Measurements from ENCODE around the gene ITGB7.

The ITGB7 gene

GRCh38 chr12:53218551-53219291 is 11.7 kb upstream of the ITGB7 start:
- Histone ChIP-seq H3K4me2 (ENCODE audit: low read depth, low read length) (peak overlapping the region; percentile 99), H3K27ac (ENCODE audit: low read length) (no peak overlapping the region), H3K9ac (ENCODE audit: low read length) (no peak overlapping the region), H3K4me3 (ENCODE audit: low read length) (peak overlapping the region; percentile 80), H3K4me1 (ENCODE audit: low read length) (peaks cover 12% of the 10 kb centered on the region), H3K9me2 (replicated peaks; ENCODE audit: insufficient read depth, low read length) (no peaks in the 10 kb centered on the region), H3K27me3 (replicated peaks; ENCODE audit: insufficient read depth, low read length) (no peaks in the 10 kb centered on the region), H3K36me3 (replicated peaks; ENCODE audit: insufficient read depth, low read length) (no peaks in the 10 kb centered on the region), H4K20me1 (ENCODE audit: insufficient read depth, low read length) (no peaks in the 10 kb centered on the region), H2AFZ (ENCODE audit: low read length) (no peak overlapping the region), H3F3A (ENCODE audit: insufficient read depth, low read length) (peaks cover 16% of the 10 kb centered on the region), H3K79me2 (ENCODE audit: low read length) (peaks cover 33% of the 10 kb centered on the region), H3K9me3 (replicated peaks; ENCODE audit: insufficient read depth, low read length) (no peaks in the 10 kb centered on the region)
- no peak for DNase-seq
- TF ChIP-seq EZH2 (optimal IDR thresholded peaks at IDR 0.05; ENCODE audit: low read depth, low read length) (no peak), CTCF (IDR thresholded peaks at IDR 0.05; ENCODE audit: low read length) (no peak), EZH2phosphoT487 (IDR thresholded peaks at IDR 0.05; ENCODE audit: low read length) (no peak)

GRCh38 chr12:53217931-53218307 is 10.9 kb upstream of the ITGB7 start:
- Histone ChIP-seq H3K79me2 (ENCODE audit: low read length) (peaks cover 35% of the 10 kb centered on the region), H3K9ac (ENCODE audit: low read length) (no peak overlapping the region), H3K4me1 (ENCODE audit: low read length) (peaks cover 19% of the 10 kb centered on the region), H3K27ac (ENCODE audit: low read length) (no peak overlapping the region), H4K20me1 (ENCODE audit: insufficient read depth, low read length) (no peaks in the 10 kb centered on the region), H3K27me3 (replicated peaks; ENCODE audit: insufficient read depth, low read length) (no peaks in the 10 kb centered on the region), H3K9me3 (replicated peaks; ENCODE audit: insufficient read depth, low read length) (no peaks in the 10 kb centered on the region), H3K36me3 (replicated peaks; ENCODE audit: insufficient read depth, low read length) (no peaks in the 10 kb centered on the region), H3F3A (ENCODE audit: insufficient read depth, low read length) (peaks cover 18% of the 10 kb centered on the region), H3K9me2 (replicated peaks; ENCODE audit: insufficient read depth, low read length) (no peaks in the 10 kb centered on the region), H2AFZ (ENCODE audit: low read length) (no peak overlapping the region), H3K4me3 (ENCODE audit: low read length) (no peak overlapping the region), H3K4me2 (ENCODE audit: low read depth, low read length) (no peak overlapping the region)
- TF ChIP-seq EZH2 (optimal IDR thresholded peaks at IDR 0.05; ENCODE audit: low read depth, low read length) (no peak), CTCF (IDR thresholded peaks at IDR 0.05; ENCODE audit: low read length) (no peak), EZH2phosphoT487 (IDR thresholded peaks at IDR 0.05; ENCODE audit: low read length) (no peak)
- DNase-seq = no peak

GRCh38 chr12:53217051-53217930 is 10.2 kb upstream of the ITGB7 start:
- Histone ChIP-seq H3F3A (ENCODE audit: insufficient read depth, low read length) (peaks cover 22% of the 10 kb centered on the region), H3K36me3 (replicated peaks; ENCODE audit: insufficient read depth, low read length) (no peaks in the 10 kb centered on the region), H3K9me2 (replicated peaks; ENCODE audit: insufficient read depth, low read length) (no peaks in the 10 kb centered on the region), H3K9me3 (replicated peaks; ENCODE audit: insufficient read depth, low read length) (no peaks in the 10 kb centered on the region), H3K4me3 (ENCODE audit: low read length) (no peak overlapping the region), H3K27ac (ENCODE audit: low read length) (no peak overlapping the region), H3K9ac (ENCODE audit: low read length) (no peak overlapping the region), H3K4me2 (ENCODE audit: low read depth, low read length) (no peak overlapping the region), H3K79me2 (ENCODE audit: low read length) (peaks cover 37% of the 10 kb centered on the region), H3K27me3 (replicated peaks; ENCODE audit: insufficient read depth, low read length) (no peaks in the 10 kb centered on the region), H4K20me1 (ENCODE audit: insufficient read depth, low read length) (no peaks in the 10 kb centered on the region), H3K4me1 (ENCODE audit: low read length) (peaks cover 19% of the 10 kb centered on the region), H2AFZ (ENCODE audit: low read length) (no peak overlapping the region)
- no peak for DNase-seq
- TF ChIP-seq EZH2phosphoT487 (IDR thresholded peaks at IDR 0.05; ENCODE audit: low read length) = no peak
- no peak for TF ChIP-seq EZH2 (optimal IDR thresholded peaks at IDR 0.05; ENCODE audit: low read depth, low read length)
- no peak for TF ChIP-seq CTCF (IDR thresholded peaks at IDR 0.05; ENCODE audit: low read length)

All from MM.1S (cell line).